ENCODE results near the gene PCDHAC1.

PCDHAC1 gene

DNA sequence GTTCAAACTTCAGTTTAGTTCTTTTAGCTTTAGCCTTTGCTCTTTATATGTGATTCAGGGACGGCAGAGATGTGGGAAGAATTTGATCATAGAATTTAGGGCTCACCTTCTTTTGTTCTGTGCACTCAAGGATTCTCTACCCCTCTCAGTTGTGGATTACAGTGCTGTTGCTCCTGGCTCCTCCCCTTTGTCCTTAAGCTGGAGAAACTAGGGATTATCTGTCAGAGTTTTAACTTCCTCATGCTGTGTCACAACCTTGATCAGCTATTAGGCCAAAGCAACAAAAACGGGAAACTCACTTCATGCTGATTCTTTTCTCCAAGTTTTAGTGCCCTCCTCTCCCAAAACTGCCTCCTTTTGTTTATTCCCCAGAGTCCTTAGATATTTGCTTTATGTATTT, 27.1 kb downstream of the PCDHAC1 start:
- H3K4me3 ChIP-seq (ENCODE audit: low read depth, low read length) = no peak overlapping the region

DNA sequence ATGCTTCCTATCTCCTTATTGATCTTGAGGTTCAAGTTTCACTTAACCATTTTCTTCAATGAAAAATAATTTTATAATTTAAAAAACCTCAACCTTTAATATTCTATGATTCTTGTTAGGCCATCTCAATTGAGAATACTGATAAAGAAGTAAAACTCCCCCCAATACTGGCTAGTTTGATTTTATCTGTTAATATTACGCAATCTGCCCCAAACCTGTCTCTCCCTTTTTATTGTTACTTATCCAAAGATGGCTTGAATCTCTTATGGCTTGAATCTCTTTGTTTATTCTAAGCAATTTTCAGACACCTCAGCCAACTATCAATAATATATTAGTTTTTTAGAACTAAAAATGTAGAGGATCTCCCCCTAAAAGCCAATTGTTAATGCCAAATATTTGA, 36.1 kb downstream of the PCDHAC1 start:
- no peak overlapping the region for H3K4me3 ChIP-seq (ENCODE audit: low read depth, low read length)
- TF ChIP-seq, protein P1, sequence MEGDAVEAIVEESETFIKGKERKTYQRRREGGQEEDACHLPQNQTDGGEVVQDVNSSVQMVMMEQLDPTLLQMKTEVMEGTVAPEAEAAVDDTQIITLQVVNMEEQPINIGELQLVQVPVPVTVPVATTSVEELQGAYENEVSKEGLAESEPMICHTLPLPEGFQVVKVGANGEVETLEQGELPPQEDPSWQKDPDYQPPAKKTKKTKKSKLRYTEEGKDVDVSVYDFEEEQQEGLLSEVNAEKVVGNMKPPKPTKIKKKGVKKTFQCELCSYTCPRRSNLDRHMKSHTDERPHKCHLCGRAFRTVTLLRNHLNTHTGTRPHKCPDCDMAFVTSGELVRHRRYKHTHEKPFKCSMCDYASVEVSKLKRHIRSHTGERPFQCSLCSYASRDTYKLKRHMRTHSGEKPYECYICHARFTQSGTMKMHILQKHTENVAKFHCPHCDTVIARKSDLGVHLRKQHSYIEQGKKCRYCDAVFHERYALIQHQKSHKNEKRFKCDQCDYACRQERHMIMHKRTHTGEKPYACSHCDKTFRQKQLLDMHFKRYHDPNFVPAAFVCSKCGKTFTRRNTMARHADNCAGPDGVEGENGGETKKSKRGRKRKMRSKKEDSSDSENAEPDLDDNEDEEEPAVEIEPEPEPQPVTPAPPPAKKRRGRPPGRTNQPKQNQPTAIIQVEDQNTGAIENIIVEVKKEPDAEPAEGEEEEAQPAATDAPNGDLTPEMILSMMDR (IDR thresholded peaks at IDR 0.05; ENCODE audit: low read depth, low read length) = no peak

More for the DNA sequence above, 27.1 kb downstream of the PCDHAC1 start:
- TF ChIP-seq, protein P1 (IDR thresholded peaks at IDR 0.05; ENCODE audit: low read depth, low read length) = no peak

DNA sequence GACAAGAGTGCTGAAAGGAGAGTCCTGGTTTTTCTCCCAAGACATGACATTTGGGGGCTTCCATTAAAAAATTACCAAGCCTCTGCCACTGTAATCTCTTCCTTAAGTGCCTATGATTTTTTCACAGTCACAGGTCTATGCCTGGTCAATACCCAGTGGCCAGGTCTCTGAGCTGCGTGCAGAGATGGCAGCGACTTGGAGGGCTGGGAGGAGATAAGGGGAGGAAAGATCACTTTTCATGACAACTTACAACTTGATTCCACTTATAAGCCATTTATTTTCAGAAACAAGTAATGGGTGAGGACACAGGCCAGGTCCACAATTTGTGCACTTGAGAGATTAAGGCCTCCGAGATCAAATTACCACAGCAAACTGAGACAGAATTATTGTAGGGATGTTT, 38.3 kb downstream of the PCDHAC1 start:
- H3K4me3 ChIP-seq (ENCODE audit: low read depth, low read length) = no peak overlapping the region
- TF ChIP-seq, protein P1 (IDR thresholded peaks at IDR 0.05; ENCODE audit: low read depth, low read length) = no peak

DNA sequence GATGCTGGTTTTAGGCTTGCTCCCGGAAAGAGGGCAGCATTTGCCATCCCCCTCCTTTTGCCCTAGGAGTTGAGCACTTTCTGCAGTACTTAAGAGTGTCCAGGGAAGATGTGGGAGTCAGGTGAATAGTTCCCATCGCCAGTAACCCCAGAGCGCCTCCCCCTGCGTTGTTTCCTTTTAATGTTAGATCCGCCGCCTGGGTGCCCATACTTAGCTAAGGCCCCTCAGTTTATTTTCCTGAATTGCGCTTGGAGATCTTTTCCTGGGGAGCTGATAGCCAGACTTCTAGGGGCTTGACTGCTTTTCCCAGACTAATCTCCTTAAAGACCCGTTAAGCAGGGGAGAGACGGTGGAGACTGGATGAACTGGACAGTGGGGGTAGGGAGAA, 39.8 kb downstream of the PCDHAC1 start:
- TF ChIP-seq, protein P1 (IDR thresholded peaks at IDR 0.05; ENCODE audit: low read depth, low read length) = no peak

DNA sequence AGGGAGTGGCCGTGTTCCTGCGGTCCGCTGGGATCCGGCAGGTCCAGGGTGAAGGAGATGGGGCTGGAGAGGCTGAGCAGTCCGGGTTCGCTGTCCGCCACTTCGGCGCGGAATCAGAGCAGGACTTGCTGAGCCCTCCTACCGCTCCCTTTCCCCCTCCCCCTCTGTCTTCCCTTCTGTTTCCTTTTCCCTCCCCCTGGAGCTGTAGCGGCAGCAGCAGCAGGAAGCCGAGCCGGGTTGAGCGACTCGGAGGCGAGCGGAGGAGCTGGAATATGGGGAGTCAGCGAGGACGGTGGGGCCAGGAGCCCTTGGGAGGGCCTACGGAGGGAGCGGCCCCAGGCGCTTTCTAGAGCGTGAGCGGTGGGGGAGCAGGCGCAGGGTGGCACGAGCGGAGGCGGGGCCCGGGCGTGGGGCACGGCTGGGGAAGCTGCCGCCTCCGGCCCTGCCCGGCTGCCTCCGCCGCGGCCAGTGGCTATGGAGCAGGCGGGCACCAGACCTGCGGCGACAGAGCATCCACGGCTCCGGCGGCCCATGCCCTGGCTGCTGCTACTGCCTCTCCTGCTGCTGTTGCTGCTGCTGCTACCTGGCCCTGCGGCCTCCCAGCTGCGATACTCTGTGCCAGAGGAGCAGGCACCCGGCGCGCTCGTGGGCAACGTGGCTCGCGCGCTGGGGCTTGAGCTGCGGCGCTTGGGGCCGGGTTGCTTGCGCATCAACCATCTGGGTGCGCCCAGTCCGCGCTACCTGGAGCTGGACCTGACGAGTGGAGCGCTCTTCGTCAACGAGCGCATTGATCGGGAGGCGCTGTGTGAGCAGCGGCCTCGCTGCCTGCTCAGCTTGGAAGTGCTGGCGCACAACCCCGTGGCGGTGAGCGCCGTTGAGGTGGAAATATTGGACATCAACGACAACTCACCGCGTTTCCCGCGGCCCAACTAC, 40.5 kb downstream of the PCDHAC1 start, which contains the start of gene PCDHAC2:
Gene PCDHAC2, plus strand, starts transcription at position 184 of the 933 bp plus-strand sequence. Its CDS starts 291 bp downstream, at position 475.
- no peak within 1 kb of the TSS for H3K4me3 ChIP-seq (ENCODE audit: low read depth, low read length)
- TF ChIP-seq, protein P1 (IDR thresholded peaks at IDR 0.05; ENCODE audit: low read depth, low read length) = no peak

More for the DNA sequence above, 39.8 kb downstream of the PCDHAC1 start:
- H3K4me3 ChIP-seq (ENCODE audit: low read depth, low read length) = no peak overlapping the region

DNA sequence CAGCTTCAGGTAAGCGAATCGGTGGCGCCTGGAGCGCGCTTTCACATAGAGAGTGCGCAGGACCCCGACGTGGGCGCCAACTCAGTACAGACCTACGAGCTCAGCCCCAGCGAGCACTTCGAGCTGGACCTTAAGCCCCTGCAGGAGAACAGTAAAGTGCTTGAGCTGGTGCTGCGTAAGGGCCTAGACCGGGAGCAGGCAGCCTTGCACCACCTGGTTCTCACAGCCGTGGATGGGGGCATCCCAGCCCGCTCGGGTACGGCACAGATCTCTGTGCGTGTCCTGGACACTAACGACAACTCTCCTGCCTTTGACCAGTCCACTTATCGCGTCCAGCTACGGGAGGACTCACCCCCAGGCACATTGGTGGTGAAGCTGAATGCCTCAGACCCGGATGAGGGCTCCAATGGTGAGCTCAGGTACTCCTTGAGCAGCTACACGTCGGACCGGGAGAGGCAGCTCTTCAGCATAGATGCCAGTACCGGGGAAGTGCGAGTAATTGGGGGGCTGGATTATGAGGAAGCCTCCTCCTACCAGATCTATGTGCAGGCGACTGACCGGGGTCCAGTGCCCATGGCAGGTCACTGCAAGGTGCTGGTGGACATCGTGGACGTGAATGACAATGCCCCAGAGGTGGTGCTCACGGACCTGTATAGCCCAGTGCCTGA, 41.3 kb downstream of the PCDHAC1 start:
- no peak overlapping the region for H3K4me3 ChIP-seq (ENCODE audit: low read depth, low read length)
- TF ChIP-seq, protein P1 (IDR thresholded peaks at IDR 0.05; ENCODE audit: low read depth, low read length) = no peak

DNA sequence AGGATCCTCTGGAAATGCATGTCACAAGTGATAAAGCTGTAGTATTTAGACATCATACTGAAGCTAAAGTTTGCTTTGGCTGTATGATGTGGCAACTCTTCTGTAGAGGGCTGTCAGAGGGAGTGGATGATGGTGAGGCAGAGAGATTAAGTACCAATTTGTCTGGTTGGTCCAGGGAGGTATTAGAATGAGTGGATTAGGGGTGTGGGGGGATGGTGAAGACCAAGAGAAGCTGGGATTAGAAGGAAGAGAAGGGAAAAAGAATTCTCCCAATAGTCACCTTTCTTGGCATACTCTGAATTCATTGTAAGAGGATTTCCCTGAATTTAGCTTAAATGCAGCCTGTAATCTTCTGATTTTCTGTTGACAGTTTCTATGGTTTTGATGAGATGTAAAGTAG, 43.8 kb downstream of the PCDHAC1 start:
- TF ChIP-seq, protein P1 (IDR thresholded peaks at IDR 0.05; ENCODE audit: low read depth, low read length) = no peak
- no peak overlapping the region for H3K4me3 ChIP-seq (ENCODE audit: low read depth, low read length)

All from WI38 (cell line).